ENCODE data around the gene HMGXB4.

- no peak for TF ChIP-seq CTCF (IDR thresholded peaks at IDR 0.05)
- TF ChIP-seq POLR2A (IDR thresholded peaks at IDR 0.05) = no peak
Measured at GRCh38 chr22:35308480-35309021, 51.3 kb downstream of the HMGXB4 start.

Data from Peyer's patch (tissue), 4 donors.